Activated CD4-positive, alpha-beta T cell treated with anti-CD3 and anti-CD28 coated beads, Interleukin-2, amount 10 ng/mL, durations not matched to agents 7 days and 5 days (primary cell): ENCODE results near the gene LRIF1. TPM values are rescaled to one million over a fixed set of nuclear protein-coding genes. Genes with fewer than 3 reads are reported as not detected.
A peak's percentile ranks its signal among the peaks of the same experiment; 100 is the strongest.
"Not testable (repeated sequence)": the region's sequence is repeated elsewhere in the genome, so short reads cannot be mapped to it uniquely, and the experiment has no call there.

ENCODE experiments used
- CTCF ChIA-PET: fragments of 350-600 bp; sonication (Branson Sonifier 250); formaldehyde crosslinking; loops from one replicate; lab custom pipeline; 2021; ENCODE audit warnings: antibody characterized with exemption; lab: Charles Lee
- POLR2A ChIA-PET: fragments of 350-600 bp; sonication (Branson Sonifier 250); formaldehyde crosslinking; loops from one replicate; lab custom pipeline; 2021; ENCODE audit warnings: antibody characterized with exemption; lab: Charles Lee
- DNase-seq: peaks from one replicate; pipeline ENCODE4 v3.0.0-alpha.2; 2020
- H3K27ac Mint-ChIP-seq: one replicate; pipeline ENCODE4 v1.8.0; 2021; ENCODE audit warnings: mild to moderate bottlenecking, moderate library complexity, mixed read lengths
- H3K27me3 Mint-ChIP-seq: one replicate; pipeline ENCODE4 v1.8.0; 2021; ENCODE audit warnings: mixed read lengths
- H3K36me3 Mint-ChIP-seq: one replicate; pipeline ENCODE4 v1.8.0; 2021; ENCODE audit warnings: low read depth, mixed read lengths
- H3K4me1 Mint-ChIP-seq: one replicate; pipeline ENCODE4 v1.8.0; 2021; ENCODE audit warnings: mixed read lengths
- H3K4me3 Mint-ChIP-seq: one replicate; pipeline ENCODE4 v1.8.0; 2021; ENCODE audit warnings: mild to moderate bottlenecking, moderate library complexity, mixed read lengths
- H3K9me3 Mint-ChIP-seq: one replicate; pipeline ENCODE4 v1.8.0; 2021; ENCODE audit warnings: mixed read lengths
- total RNA-seq, 2 experiments: library from RNA; stranded (reverse); gene quantifications; one replicate each; pipeline ENCODE4 v1.2.3, GENCODE V29; 2021

Gene LRIF1
- total RNA-seq, 2 experiments from 2014 or later = 18.3 to 21.0 TPM

DNA sequence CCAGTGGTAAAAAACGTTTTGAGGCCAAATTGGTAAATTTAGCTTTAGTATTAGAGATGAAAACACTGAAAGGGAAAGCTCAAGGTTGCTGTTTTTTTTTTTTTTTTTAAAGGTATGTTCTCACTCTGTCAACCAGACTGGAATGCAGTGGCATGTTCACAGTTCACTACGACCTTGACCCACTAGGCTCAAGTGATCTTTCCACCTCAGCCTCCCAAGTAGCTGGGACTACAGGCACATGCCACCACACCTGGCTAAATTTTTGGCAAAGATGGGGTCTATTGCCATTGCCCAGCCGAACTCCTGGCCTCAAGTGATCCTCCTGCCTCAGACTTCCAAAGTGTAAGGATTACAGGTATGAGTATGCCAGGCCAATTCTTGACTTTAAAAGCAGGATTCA, 18.9 kb downstream of the LRIF1 start:
- ChIA-PET CTCF (interaction anchor here (1.3 kb wide), 1 partner anchor 19 kb away, joined by 4 read pairs; the partner anchor contains the start of gene LRIF1), POLR2A (no interaction called here)
- Mint-ChIP-seq H3K27me3 (no peaks in the 10 kb centered on the region), H3K4me1 (no peaks in the 10 kb centered on the region), H3K9me3 (peaks cover 5% of the 10 kb centered on the region), H3K4me3 (no peak overlapping the region), H3K36me3 (peaks cover 35% of the 10 kb centered on the region), H3K27ac (no peak overlapping the region)
- no peak for DNase-seq

DNA sequence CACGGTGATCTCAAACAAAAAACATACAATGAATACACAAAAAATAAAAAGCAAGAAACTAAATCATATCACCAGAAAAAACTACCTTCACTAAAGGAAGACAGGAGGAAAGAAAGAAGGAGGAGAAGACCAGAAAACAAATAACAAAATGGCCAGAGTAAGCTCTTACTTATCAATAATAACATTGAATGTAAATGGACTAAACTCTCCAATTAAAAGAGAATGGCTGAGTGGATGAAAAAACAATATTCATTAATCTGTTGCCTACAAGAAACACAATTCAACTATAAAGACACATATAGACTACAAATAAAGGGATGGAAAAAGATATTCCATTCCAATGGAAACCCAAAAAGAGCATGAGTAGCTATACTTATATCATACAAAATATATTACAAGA, 27.2 kb downstream of the LRIF1 start:
- Mint-ChIP-seq H3K9me3 (peaks cover 39% of the 10 kb centered on the region), H3K4me3 (no peak overlapping the region), H3K27me3 (peaks cover 6% of the 10 kb centered on the region), H3K27ac (no peak overlapping the region), H3K4me1 (no peaks in the 10 kb centered on the region), H3K36me3 (peaks cover 7% of the 10 kb centered on the region)
- no peak for DNase-seq
- CTCF ChIA-PET = interaction anchor here (0.9 kb wide), 1 partner anchor 23 kb away, joined by 3 read pairs; no protein-coding TSS in a partner anchor
- POLR2A ChIA-PET = no interaction called here

DNA sequence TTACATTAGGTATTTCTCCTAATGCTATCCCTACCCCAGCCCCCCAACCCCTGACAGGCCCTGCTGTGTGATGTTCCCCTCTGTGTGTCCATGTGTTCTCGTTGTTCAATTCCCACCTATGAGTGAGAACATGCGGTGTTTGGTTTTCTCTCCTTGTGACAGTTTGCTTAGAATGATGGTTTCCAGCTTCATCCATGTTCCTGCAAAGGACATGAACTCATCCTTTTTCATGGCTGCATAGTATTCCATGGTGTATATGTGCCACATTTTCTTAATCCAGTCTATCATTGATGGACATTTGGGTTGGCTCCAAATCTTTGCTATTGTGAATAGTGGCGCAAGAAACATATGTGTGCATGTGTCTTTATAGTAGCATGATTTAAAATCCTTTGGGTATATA, 32.6 kb downstream of the LRIF1 start:
- H3K4me3 Mint-ChIP-seq, DNase-seq, H3K27ac Mint-ChIP-seq, POLR2A ChIA-PET, H3K4me1 Mint-ChIP-seq, H3K27me3 Mint-ChIP-seq: not testable (repeated sequence)
- Mint-ChIP-seq H3K9me3 (peaks cover 35% of the 10 kb centered on the region), H3K36me3 (peaks cover 11% of the 10 kb centered on the region)
- CTCF ChIA-PET = interaction anchor here (1.0 kb wide), 1 partner anchor 14 kb away, joined by 3 read pairs; no protein-coding TSS in a partner anchor

DNA sequence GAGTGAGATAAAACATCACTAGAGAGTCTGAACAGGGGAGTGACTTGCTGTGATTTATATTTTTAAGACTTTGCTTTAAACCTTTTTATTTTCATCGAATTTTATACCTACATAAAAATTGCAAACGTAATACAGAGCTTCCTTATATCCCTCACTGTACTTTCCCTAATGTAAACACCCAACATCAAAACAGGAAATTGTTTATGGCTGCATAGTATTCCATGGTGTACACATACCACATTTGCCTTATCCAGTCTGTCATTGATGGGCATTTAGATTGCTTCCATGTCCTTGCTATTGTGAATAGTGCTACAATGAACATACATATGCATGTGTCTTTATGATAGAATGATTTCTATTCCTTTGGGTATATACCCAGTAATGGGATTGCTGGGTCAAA, 34.8 kb downstream of the LRIF1 start:
- Mint-ChIP-seq H3K36me3 (peaks cover 6% of the 10 kb centered on the region), H3K4me3 (no peak overlapping the region), H3K27ac (no peak overlapping the region), H3K27me3 (peaks cover 2% of the 10 kb centered on the region), H3K4me1 (no peaks in the 10 kb centered on the region), H3K9me3 (peaks cover 26% of the 10 kb centered on the region)
- DNase-seq = no peak
- CTCF ChIA-PET = interaction anchor here (0.6 to 1.2 kb wide), 2 partner anchors 35 to 613 kb away, joined by 3 to 4 read pairs; partner anchors contain the start of gene LRIF1
- POLR2A ChIA-PET = no interaction called here

DNA sequence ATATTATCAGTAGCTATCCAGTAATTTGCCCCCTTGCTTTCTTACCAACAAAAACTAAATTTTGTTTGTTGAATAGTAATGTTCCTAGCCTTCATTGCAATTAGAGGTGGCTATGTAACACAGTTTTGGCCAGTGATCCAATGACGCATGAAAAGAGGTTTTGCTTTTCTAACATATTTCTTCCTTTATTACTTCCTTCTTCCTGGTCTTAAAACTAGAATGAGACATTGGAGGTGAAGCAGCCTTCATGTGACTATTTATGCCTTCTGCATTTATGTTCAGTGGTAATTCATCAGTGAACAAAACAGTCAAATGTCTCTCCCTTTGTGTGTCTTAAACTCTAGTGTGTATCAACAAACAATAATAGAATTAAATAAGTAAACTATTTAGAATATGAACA, 35.5 kb downstream of the LRIF1 start:
- H3K4me3 Mint-ChIP-seq = no peak overlapping the region
- H3K9me3 Mint-ChIP-seq = peaks cover 26% of the 10 kb centered on the region
- no peaks in the 10 kb centered on the region for H3K4me1 Mint-ChIP-seq
- H3K36me3 Mint-ChIP-seq = peaks cover 6% of the 10 kb centered on the region
- H3K27me3 Mint-ChIP-seq = peaks cover 2% of the 10 kb centered on the region
- CTCF ChIA-PET = no interaction called here
- POLR2A ChIA-PET = no interaction called here
- no peak overlapping the region for H3K27ac Mint-ChIP-seq
- no peak for DNase-seq

DNA sequence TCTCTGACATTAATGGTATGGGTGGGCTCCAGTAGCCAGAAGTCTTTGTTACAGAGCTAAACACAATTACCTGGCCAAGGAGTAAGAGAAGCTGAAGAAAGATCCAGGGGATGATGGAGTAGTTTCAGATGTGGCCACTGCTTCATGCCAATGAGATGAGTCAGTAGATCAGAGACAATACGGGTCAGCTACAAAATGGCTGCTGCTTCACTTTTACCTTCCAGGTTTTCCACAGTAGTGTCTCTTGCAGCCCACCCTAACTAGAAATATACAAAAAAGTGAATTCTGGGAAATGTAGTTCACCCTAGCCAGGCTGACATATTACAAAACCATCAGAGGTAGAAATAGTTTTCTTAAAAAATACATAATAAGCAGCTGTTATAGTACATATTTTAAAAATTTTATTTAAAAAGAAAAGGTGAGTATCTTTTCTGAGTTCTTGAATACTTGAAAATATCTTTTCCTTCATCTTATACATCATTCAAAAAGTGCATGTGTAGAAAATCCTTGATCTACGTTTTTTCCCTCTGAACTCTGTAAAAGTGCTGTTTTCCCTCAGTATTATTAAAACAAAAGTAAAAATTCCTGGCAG, 36.1 kb downstream of the LRIF1 start:
- CTCF ChIA-PET = no interaction called here
- DNase-seq = no peak

DNA sequence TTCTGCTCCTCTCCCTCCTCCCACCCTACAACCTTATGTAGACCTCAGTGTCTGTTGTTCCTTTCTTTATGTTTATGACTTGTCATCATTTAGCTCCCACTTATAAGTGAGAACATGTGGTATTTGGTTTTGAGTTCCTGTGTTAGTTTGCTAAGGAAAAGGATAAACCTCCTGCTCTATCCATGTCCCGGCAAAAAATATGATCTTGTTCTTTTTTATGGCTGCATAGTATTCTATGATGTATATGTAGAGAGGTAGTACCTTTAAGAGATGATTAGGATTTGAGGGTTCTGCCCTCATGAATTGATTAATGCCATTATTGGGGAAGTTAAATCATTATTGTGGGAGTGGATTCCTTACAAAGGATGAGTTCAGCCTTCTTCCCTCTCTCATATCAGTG, 41.8 kb downstream of the LRIF1 start:
- peaks cover 9% of the 10 kb centered on the region for H3K36me3 Mint-ChIP-seq
- H3K9me3 Mint-ChIP-seq = peaks cover 12% of the 10 kb centered on the region
- no peak overlapping the region for H3K27ac Mint-ChIP-seq
- peaks cover 7% of the 10 kb centered on the region for H3K27me3 Mint-ChIP-seq
- CTCF ChIA-PET = no interaction called here
- DNase-seq = no peak
- POLR2A ChIA-PET = no interaction called here
- peaks cover 4% of the 10 kb centered on the region for H3K4me1 Mint-ChIP-seq
- no peak overlapping the region for H3K4me3 Mint-ChIP-seq

More for the DNA sequence above, 36.1 kb downstream of the LRIF1 start:
- Mint-ChIP-seq H3K36me3 (peaks cover 8% of the 10 kb centered on the region), H3K27ac (no peak overlapping the region), H3K9me3 (peaks cover 27% of the 10 kb centered on the region), H3K4me1 (no peaks in the 10 kb centered on the region), H3K27me3 (peaks cover 2% of the 10 kb centered on the region), H3K4me3 (no peak overlapping the region)
- POLR2A ChIA-PET = no interaction called here

DNA sequence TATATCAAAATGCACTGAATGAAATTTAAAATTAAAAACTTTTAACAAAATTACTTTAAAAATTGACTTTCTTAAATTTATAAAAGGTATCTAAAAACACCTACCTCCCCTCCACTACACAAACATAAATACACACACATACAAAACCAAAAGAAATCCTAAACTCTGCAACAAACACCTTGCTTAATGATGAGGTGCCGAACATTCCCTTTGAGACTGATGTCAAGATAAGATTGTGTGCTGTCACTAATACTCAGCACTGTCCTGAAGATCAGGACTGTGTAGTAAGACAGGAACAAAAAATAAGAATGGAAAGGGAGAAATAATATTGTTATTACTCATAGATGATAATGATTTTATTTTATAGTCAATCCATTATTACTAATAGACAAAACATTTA, 45.7 kb downstream of the LRIF1 start:
- peaks cover 19% of the 10 kb centered on the region for H3K36me3 Mint-ChIP-seq
- DNase-seq = no peak
- H3K27me3 Mint-ChIP-seq = peaks cover 5% of the 10 kb centered on the region
- peaks cover 20% of the 10 kb centered on the region for H3K4me1 Mint-ChIP-seq
- ChIA-PET POLR2A (no interaction called here), CTCF (no interaction called here)
- H3K9me3 Mint-ChIP-seq = peaks cover 26% of the 10 kb centered on the region
- H3K4me3 Mint-ChIP-seq = no peak overlapping the region
- H3K27ac Mint-ChIP-seq = no peak overlapping the region

DNA sequence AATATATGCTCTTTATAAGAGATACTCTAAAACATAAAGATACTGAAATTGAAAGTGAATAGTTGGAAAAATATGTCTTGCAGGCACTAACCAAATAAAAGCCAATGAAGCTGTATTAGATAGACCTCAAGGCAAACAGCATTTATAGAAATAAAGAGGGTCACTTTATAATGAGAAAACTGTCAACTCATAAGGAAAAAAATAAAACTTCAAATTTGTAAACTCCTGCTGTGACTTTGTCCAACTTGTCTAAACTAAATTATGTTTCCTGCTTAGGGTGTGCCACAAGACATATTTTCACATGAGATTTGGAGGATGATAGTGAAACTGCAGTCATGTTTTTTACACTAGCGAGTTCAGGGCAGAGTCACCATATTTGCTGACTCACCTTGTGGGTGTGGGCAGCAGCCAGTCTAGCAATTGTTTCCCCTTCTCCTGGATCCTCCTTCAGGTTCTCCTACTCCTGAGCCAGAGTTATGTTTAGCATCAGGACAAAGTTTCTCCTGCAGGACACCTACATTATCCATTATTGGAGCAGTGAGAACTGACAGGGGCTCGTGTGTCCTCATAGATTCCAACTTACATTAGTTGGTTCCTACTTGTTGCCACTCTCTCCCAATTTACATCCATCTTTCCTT, 46.9 kb downstream of the LRIF1 start:
- Mint-ChIP-seq H3K27ac (peak overlapping the region; percentile 47), H3K4me3 (peak overlapping the region; percentile 45), H3K4me1 (peaks cover 20% of the 10 kb centered on the region), H3K27me3 (peaks cover 3% of the 10 kb centered on the region), H3K9me3 (peaks cover 25% of the 10 kb centered on the region), H3K36me3 (peaks cover 14% of the 10 kb centered on the region)
- peak; percentile 55 for DNase-seq
- ChIA-PET CTCF (interaction anchor here (0.6 to 1.0 kb wide), 2 partner anchors 14 to 128 kb away, joined by 3 read pairs; no protein-coding TSS in a partner anchor), POLR2A (no interaction called here)

DNA sequence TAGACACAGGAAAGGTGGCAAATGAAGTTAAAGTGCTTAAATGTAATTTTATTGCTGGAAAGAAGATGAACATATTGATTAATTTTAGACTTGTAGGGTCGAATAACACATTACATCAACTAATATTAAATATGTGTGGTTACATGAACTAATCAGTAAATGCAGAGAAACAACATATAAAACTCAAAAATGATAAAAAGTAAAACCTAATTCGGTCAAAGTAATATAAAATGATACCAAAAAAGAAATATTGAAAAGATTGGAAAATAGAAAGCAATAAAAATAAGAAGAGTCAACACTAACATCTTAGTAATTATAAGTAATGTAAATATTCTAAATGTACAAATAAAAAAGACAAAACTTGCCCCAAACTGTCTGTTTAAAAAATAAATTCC, 47.5 kb downstream of the LRIF1 start:
- H3K9me3 Mint-ChIP-seq = peaks cover 29% of the 10 kb centered on the region
- H3K4me1 Mint-ChIP-seq = peaks cover 20% of the 10 kb centered on the region
- ChIA-PET POLR2A (no interaction called here), CTCF (interaction anchor here (1.0 kb wide), 1 partner anchor 14 kb away, joined by 3 read pairs; no protein-coding TSS in a partner anchor)
- H3K36me3 Mint-ChIP-seq = peaks cover 13% of the 10 kb centered on the region
- no peak for DNase-seq
- H3K27me3 Mint-ChIP-seq = peaks cover 7% of the 10 kb centered on the region
- H3K4me3 Mint-ChIP-seq = peak overlapping the region; percentile 45
- H3K27ac Mint-ChIP-seq = peak overlapping the region; percentile 47

DNA sequence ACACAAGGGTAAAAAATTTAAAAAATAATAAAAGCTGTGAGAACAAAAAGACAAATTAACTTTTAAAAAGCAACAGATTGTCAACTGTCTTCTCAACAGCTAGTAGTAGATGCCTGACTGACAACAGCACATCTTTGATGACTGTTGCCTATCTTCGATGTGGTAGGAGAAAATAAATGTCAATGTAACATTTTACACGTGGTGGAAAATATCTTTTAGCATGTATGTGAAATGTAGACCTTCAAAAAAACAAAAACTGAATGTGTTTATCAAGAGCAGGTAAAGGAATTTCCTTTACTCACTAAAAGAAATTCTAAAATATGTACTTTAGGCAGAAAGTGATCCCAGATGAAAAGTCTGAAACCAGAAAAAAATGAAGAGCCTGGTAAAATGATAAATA, 47.9 kb downstream of the LRIF1 start:
- H3K36me3 Mint-ChIP-seq = peaks cover 13% of the 10 kb centered on the region
- CTCF ChIA-PET = no interaction called here

DNA sequence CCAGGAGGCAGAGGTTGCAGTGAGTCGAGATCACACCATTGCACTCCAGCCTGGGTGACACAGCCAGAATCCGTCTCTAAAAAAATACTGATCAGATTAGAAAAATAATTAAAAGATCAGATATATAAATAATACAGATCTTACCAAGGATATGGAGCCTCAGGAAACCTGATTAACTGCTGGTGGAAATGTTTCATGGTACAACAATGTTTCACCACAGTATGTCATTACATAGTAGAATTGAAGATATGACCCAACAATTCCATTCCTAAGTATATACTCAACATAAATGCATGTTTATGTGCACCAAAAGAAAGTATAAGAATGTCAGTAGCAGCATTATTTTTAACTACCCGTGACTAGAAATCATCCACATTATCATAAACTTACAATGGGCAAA, 49.0 kb downstream of the LRIF1 start:
- Mint-ChIP-seq H3K27me3 (peaks cover 11% of the 10 kb centered on the region), H3K4me3 (no peak overlapping the region), H3K9me3 (peaks cover 37% of the 10 kb centered on the region), H3K4me1 (peaks cover 20% of the 10 kb centered on the region), H3K36me3 (peaks cover 20% of the 10 kb centered on the region), H3K27ac (no peak overlapping the region)
- ChIA-PET POLR2A (no interaction called here), CTCF (interaction anchor here (0.9 kb wide), 1 partner anchor 56 kb away, joined by 3 read pairs; no protein-coding TSS in a partner anchor)
- DNase-seq = no peak

More for the DNA sequence above, 47.9 kb downstream of the LRIF1 start:
- POLR2A ChIA-PET = no interaction called here
- peaks cover 32% of the 10 kb centered on the region for H3K9me3 Mint-ChIP-seq
- H3K27ac Mint-ChIP-seq = no peak overlapping the region
- DNase-seq = no peak
- H3K4me1 Mint-ChIP-seq = peaks cover 20% of the 10 kb centered on the region
- peaks cover 7% of the 10 kb centered on the region for H3K27me3 Mint-ChIP-seq
- no peak overlapping the region for H3K4me3 Mint-ChIP-seq

DNA sequence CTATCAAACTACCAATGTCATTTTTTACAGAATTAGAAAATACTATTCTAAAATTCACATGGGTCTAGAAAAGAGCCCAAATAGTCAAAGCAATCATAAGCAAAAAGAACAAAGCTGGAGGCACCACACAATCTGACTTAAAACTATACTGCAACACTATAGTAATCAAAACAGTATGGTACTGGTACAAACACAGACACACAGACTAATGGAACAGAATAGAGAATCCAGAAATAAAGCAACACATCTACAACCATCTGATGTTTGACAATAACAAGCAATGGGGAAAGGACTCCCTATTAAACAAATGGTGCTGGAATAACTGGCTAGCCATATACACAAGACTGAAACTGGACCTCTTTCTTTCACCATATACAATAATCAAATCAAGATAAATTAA, 50.9 kb downstream of the LRIF1 start:
- Mint-ChIP-seq H3K4me1 (peaks cover 20% of the 10 kb centered on the region), H3K4me3 (no peak overlapping the region), H3K27me3 (peaks cover 13% of the 10 kb centered on the region), H3K27ac (no peak overlapping the region), H3K9me3 (peaks cover 48% of the 10 kb centered on the region), H3K36me3 (peaks cover 30% of the 10 kb centered on the region)
- no peak for DNase-seq
- ChIA-PET POLR2A (no interaction called here), CTCF (interaction anchor here (1.2 kb wide), 1 partner anchor 55 kb away, joined by 3 read pairs; no protein-coding TSS in a partner anchor)
